ENCODE data around the gene RAB8B.

DNA sequence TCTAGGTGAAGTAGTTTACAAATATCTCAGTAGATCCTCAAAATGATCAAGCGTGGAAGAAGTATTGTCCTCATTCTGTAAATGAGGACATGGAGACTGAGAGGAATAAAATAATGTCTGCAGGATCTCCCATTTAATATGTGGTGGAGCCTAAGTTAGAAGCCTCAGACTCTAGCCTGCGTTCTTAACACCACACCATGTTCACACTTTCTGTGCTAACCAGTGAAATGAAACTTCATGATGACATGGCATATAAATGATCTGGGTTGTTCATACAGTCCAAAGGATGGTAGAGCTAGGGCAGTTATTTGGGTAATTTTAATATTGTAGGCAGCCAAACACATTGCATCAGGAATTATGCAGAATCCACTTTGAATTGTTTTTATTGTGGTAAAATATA lies 62.9 kb downstream of the RAB8B start:
- TF ChIP-seq, protein P1, sequence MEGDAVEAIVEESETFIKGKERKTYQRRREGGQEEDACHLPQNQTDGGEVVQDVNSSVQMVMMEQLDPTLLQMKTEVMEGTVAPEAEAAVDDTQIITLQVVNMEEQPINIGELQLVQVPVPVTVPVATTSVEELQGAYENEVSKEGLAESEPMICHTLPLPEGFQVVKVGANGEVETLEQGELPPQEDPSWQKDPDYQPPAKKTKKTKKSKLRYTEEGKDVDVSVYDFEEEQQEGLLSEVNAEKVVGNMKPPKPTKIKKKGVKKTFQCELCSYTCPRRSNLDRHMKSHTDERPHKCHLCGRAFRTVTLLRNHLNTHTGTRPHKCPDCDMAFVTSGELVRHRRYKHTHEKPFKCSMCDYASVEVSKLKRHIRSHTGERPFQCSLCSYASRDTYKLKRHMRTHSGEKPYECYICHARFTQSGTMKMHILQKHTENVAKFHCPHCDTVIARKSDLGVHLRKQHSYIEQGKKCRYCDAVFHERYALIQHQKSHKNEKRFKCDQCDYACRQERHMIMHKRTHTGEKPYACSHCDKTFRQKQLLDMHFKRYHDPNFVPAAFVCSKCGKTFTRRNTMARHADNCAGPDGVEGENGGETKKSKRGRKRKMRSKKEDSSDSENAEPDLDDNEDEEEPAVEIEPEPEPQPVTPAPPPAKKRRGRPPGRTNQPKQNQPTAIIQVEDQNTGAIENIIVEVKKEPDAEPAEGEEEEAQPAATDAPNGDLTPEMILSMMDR (IDR thresholded peaks at IDR 0.05): no peak
- TF ChIP-seq POLR2A (IDR thresholded peaks at IDR 0.05): no peak

All from heart left ventricle (tissue), 13 donors.